Stimulated activated CD8-positive, alpha-beta memory T cell treated with anti-CD3 and anti-CD28 coated beads, Interleukin-12 subunit alpha, Interleukin-12 subunit beta, amount 100 ng/mL, for 24 hours (primary cell): ENCODE results near the gene HIVEP3.

ENCODE experiments used
- DNase-seq: peaks from one replicate; pipeline ENCODE4 v3.0.0-alpha.2; 2020; ENCODE audit errors: extremely low read depth

Gene HIVEP3

GRCh38 chr1:41517062-41517438 is 401.7 kb downstream of the HIVEP3 start:
- DNase-seq = no peak

DNA sequence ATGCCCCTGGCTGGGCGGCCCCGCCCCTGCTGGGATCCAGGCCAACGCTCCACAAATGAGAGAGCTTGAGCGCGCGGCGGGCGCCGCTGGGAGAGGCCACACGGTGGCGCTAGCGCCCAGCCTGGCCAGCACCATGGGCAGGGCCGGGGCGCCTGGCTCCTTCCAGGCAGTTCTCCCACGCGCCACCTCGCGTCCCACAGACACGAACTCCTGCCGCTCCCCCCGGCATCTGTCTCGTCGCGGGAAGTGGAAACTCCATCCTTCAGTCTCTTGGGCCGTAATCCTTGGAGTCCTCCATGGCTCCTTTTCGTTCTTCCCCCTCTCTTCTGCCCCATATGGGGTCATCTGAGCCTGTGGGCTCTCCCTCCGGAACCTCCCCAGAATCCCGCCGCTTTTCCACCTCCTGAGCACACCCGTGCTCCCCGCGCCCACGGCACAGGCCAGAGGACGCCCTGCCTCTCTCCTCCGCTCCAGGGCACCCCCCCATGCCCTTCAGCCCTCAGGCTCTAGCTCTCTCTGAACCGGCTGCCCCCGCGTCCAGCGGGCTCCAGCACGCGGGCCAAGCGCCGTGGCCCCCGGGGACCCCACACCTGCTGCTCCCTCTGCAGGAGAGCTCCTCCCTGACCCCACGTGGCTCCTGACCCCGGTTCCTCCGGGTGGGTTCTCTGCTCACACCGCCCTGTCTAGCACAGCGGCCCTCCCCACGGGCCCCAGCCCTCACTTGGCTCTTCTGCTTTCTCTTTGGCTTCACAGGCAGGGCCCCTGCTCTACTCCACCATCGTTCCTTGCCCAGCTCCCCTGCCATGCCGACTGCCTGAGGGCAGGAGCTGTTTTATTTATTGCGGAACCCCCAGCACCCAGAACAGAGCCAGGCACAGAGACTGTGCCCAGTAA is 402.3 kb downstream of the HIVEP3 start:
- no peak for DNase-seq

DNA sequence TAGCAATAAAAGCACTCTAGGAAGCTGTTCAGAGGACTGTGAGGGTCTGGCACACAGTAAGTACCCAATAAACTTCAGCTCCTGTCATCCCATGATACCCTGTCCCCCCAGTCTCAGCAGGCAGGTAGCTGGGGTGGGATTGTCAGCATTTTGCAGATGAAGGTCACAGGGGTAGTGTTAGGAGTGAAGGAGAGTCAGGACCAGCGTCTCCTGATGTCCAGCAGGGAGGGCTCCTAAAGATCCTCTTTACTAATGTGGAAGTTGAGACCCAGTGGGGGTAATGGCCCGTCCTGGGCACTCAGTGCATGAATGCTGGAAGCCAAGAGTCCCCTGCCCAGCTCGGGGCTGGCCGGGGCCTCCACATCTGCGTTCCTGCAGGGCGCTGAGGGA is 402.9 kb downstream of the HIVEP3 start:
- no peak for DNase-seq

DNA sequence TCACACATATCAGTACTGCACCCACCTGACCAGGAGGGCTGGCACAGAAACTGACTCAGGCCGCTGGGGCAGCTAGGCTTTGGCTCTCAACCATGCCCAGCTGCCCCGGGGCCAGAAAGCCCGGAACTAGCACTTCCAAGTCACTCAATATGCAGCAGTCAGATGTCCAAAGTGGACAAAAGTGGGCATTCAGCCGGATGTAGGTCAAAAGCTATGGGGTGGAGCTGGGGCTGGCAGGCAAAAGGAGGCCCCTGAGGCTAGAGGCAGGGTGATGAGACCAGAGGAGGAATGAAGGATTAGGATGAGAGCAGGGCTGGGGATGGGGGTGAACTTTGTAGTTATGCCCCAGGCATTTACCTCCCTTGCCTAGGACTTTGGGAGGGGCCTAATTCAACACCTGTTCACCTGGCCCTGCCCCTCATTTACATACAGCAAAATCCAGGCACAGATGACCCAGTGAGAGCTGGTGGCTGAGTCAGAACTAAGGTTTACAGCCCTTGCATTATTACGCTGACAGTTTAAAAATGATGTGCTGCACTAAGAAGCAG is 403.5 kb downstream of the HIVEP3 start:
- DNase-seq = no peak

DNA sequence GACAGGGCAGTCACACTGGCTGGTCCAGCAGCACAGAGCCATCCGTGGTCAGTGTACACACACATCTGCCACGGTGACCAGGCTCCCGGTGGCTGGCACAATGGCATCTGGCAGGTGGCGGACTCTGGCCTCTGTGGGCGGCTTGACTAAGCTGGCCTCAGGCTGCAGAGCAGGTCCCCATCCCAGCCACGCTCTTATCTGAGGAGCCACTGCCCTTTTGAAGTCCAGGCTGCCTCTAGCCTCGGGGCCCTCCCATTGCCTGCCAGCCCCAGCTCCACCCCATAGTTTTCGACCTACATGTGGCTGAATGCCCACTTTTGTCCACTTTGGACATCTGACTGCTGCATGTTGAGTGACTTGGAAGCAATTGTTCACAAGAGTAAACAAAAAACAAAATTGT is 404.3 kb downstream of the HIVEP3 start:
- DNase-seq = no peak

DNA sequence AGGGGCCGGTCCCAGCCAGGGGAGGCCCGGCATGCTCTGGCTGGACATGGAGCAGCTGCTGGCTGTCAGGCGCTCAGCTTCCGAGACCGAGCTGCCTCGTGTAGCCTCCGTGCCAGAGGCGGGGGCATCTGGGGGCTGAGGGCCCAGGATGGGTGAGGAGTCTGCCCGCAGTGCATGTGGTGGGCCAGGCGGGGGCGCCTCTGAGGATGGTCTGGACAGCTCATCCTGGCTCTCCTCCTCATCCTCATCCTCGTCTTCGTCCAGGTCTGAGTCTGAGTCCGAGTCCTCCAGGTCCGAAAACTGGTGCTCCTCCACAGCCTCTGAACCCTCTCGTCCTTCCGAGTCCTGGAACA is 405.4 kb downstream of the HIVEP3 start:
- no peak for DNase-seq

DNA sequence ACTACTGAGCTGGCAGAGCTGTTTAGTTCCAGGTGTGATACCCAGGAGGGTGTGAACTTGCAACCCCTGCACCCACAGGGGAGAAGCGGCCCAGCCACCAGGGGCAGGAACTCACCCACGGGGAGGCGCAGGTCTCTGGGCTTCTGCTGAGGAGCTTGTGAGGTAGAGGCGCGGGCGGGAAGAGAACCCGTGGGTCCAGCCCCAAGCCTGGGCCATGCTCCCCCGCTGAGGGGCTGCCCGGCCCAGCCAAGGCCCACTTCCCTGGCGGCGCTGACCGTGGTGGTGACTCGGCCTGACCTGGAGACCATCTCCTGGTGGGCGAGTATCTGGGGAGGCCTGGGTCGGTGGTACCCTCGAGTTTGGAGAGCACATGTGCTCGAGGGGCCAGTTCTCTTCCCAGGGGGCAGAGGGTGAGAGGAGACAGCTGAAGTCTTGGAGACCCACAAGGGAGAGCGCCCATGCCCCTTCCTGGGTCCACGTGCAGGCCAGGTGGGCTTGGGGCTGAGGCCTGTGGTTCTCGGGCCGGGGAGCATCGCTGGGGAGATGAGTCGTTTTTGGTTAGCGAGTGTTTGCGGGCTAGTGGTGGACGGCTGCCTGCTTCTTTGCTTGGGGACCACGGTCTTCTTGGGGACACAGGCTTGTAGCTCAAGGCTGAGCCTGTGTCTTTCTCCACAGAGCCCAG is 405.9 kb downstream of the HIVEP3 start:
- DNase-seq = no peak

DNA sequence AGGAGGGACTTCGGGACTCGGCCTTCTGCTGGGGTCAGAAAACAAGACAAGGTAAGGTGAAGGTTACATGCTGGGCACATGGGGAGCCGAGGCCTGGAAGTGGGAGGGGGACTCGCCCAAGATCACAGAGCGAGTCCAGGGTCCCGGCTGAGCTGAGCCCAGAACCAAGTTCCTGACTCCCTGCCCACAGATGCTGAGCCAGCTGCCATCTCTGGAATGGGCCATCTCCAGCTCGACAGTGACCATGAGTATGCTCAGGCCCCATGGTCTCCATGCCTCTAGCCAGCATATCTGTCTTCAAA is 407.5 kb downstream of the HIVEP3 start:
- DNase-seq = no peak

- DNase-seq = no peak
These were observed 408.0 kb downstream of the HIVEP3 start for GRCh38 chr1:41510531-41511238.

- no peak for DNase-seq
These were observed 409.5 kb downstream of the HIVEP3 start for GRCh38 chr1:41509270-41509671.

GRCh38 chr1:41508290-41508689 is 410.4 kb downstream of the HIVEP3 start:
- DNase-seq = no peak

DNA sequence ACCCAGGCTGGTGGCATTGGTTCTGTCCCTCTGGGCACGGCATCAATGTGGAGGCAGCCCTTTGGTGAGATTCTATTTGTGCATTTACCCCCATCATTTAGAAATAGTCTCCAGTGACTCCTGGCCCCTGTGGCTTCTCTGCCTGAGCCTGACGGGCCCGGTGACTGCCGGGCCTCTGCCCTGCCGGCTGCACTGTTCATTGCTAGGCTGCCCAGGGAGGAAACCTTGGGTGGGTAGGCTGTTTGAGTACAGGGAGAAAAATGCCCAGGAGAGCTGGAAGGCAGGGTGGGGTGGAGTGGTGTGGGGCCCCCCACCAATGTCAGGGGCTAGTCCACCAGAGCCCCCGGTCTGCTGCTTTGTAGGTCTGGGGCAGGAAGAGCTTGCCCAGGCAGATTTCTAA is 410.9 kb downstream of the HIVEP3 start:
- DNase-seq = no peak

- DNase-seq = no peak
These were observed 411.5 kb downstream of the HIVEP3 start for GRCh38 chr1:41507110-41507720.

DNA sequence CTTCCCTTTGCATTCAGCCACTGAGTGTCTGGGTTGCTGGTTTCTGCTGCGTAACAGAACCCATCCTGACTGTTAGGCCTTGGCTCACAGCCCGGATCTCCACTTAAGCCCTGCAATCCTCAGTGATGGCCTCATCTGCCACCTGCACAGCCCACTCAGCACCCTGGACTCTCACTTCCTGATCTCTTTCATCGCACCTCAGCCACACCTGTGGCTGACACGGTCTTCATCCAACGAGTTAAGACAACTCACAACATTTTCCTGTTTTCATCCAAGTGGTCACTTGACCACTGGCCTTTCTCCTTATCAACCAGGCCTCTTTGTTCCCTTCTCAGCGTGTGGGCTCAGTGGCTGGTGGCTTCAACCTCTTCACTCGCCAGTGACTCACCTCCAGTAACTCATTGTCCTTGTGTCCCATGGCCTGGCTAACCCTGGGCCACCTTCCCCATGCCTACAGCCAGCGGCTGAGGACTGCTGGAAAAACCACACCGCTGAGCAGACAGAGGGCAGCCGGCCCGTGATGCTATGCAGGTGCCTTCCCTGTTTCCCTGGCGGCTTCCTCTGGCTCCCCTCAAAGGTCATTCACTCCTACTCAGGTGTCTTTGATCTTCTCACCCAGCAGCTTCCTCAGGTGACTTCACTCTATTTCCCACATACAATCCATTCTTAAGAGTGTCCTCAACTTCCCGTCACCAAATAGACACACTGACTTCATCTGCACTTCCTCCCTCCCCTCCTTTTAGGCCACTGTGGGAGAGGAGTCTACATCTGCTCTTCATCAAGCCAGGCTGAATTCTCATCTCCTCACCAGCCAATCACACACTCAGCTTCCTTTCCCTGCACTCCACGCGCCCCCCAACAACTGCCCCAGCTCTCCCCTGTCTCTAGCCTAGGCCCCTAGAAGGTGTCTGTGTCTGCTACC is 414.3 kb downstream of the HIVEP3 start:
- no peak for DNase-seq

DNA sequence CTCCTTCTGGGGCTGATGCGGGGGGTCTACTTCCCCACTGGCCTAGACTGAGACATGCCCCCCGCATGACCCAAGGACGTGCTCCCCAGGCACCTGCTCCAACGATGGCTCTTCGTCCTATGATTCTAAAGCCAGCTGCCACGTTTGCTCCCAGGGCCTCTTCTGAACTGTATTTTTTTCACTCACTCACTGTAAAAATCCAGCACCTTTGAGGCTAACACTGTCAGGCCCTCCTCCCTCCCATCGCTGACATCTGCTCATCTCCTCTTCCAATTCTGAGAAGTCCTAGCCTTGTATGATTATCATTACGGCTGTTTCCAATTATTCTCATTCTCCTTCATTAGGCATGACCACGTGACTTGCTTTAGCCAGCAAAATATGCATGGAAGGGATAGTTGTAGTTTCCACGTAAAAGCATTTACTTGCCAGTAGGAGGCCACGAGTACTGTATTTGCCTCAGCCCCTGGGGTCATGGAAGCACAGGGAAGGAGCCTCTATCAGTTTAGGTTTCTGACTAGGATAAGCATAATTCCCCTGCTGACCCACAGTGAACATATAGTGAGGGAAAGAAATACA is 415.1 kb downstream of the HIVEP3 start:
- no peak for DNase-seq

- DNase-seq = no peak
These were observed 415.8 kb downstream of the HIVEP3 start for GRCh38 chr1:41502912-41503311.

- no peak for DNase-seq
These were observed 417.1 kb downstream of the HIVEP3 start for GRCh38 chr1:41501581-41501980.

GRCh38 chr1:41500781-41501518 is 417.8 kb downstream of the HIVEP3 start:
- no peak for DNase-seq

- no peak for DNase-seq
These were observed 418.3 kb downstream of the HIVEP3 start for GRCh38 chr1:41500378-41500777.

DNA sequence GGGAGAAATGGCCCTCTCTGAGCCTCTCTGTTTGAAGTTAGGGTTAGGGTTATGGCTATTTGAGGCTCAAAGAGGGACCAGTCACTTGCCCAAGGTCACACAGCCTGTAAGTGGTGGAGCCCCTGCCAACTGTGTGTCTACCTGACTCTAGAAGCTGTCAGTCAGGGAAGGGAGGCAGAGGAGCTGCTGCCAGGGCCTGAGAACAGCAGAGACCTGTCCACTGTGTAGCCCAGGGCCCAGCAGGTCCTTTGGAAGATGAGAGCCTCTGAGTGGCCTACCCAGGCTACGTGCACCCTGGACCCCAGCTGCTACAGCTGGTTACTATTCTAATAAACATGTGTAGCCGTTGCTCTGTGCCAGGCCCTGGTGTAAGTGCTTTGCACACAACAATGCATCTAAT is 419.1 kb downstream of the HIVEP3 start:
- no peak for DNase-seq
